ENCODE measurements around the gene ATG16L2.

GRCh38 chr11:72793425-72794367 is 20.5 kb upstream of the ATG16L2 start, which contains the start of gene STARD10:
- TF ChIP-seq CTCF (IDR thresholded peaks at IDR 0.05; ENCODE audit: extremely low read depth in 1 of 2, insufficient read depth in 1 of 2, low read depth in 1 of 2, low read length in 2 of 2) (peak; percentile 99), MAX (IDR thresholded peaks at IDR 0.05; ENCODE audit: insufficient read depth, insufficient read length) (peak; percentile 86), GATA2 (IDR thresholded peaks at IDR 0.05; ENCODE audit: insufficient read depth, insufficient read length, low read depth, low read length) (no peak), FOS (IDR thresholded peaks at IDR 0.05; ENCODE audit: borderline replicate concordance, insufficient read depth, low read length) (peak; percentile 55), JUN (IDR thresholded peaks at IDR 0.05; ENCODE audit: borderline replicate concordance, insufficient read depth, insufficient read length, low read depth) (no peak), POLR2A (IDR thresholded peaks at IDR 0.05; ENCODE audit: low read depth, low read length) (peak; percentile 75), POLR2AphosphoS5 (IDR thresholded peaks at IDR 0.05; ENCODE audit: insufficient read depth, low read depth, low read length) (peak; percentile 84)

Measured in endothelial cell of umbilical vein (primary cell).